ENCODE results near the gene LYRM4. TPM values are rescaled to one million over a fixed set of nuclear protein-coding genes. Genes with fewer than 3 reads are reported as not detected.

LYRM4 gene
- total RNA-seq: 30.3 and 30.4 TPM in 2 replicates

- intact Hi-C loops (cut with micrococcal nuclease): loop anchor here (1.0 to 10.0 kb wide), 7 partner anchors 20 to 1236 kb away; partner anchors contain the start of genes CDYL and RPP40
These were observed at the start of gene LYRM4, which contains the start of gene FARS2 for GRCh38 chr6:5260661-5261544. Gene LYRM4 (minus strand): TSS chr6:5260950. CDS start chr6:5260733, 217 bp downstream. Gene FARS2 (plus strand): TSS chr6:5261513.

- intact Hi-C loops (cut with micrococcal nuclease): no loop called here
These were observed 47.3 kb upstream of the LYRM4 start for GRCh38 chr6:5308066-5308465.

GRCh38 chr6:5307058-5307457 lies 46.3 kb upstream of the LYRM4 start:
- intact Hi-C loops (cut with micrococcal nuclease): no loop called here

GRCh38 chr6:5305968-5306626 lies 45.3 kb upstream of the LYRM4 start:
- intact Hi-C loops (cut with micrococcal nuclease): no loop called here

- intact Hi-C loops (cut with micrococcal nuclease): loop anchor here (1.0 to 2.0 kb wide), 4 partner anchors 23 to 160 kb away; partner anchors contain the start of genes FARS2 and LYRM4
These were observed 42.9 kb upstream of the LYRM4 start for GRCh38 chr6:5303682-5304081.

GRCh38 chr6:5302995-5303622 lies 42.4 kb upstream of the LYRM4 start:
- intact Hi-C loops (cut with micrococcal nuclease): loop anchor here (1.0 to 2.0 kb wide), 4 partner anchors 22 to 160 kb away; partner anchors contain the start of genes FARS2 and LYRM4

- intact Hi-C loops (cut with micrococcal nuclease): loop anchor here (2.0 kb wide), 2 partner anchors 22 to 42 kb away; partner anchors contain the start of genes FARS2 and LYRM4
These were observed 41.6 kb upstream of the LYRM4 start for GRCh38 chr6:5302220-5302946.

- intact Hi-C loops (cut with micrococcal nuclease): no loop called here
These were observed 39.5 kb upstream of the LYRM4 start for GRCh38 chr6:5300206-5300764.

- intact Hi-C loops (cut with micrococcal nuclease): no loop called here
These were observed 34.9 kb upstream of the LYRM4 start for GRCh38 chr6:5295623-5296022.

GRCh38 chr6:5294392-5295211 lies 33.9 kb upstream of the LYRM4 start:
- intact Hi-C loops (cut with micrococcal nuclease): no loop called here

GRCh38 chr6:5293692-5294091 lies 32.9 kb upstream of the LYRM4 start:
- intact Hi-C loops (cut with micrococcal nuclease): no loop called here

GRCh38 chr6:5292154-5292553 lies 31.4 kb upstream of the LYRM4 start:
- intact Hi-C loops (cut with micrococcal nuclease): no loop called here

- intact Hi-C loops (cut with micrococcal nuclease): no loop called here
These were observed 29.8 kb upstream of the LYRM4 start for GRCh38 chr6:5290500-5290899.

GRCh38 chr6:5290097-5290496 lies 29.3 kb upstream of the LYRM4 start:
- intact Hi-C loops (cut with micrococcal nuclease): no loop called here

GRCh38 chr6:5287966-5288297 lies 27.2 kb upstream of the LYRM4 start:
- intact Hi-C loops (cut with micrococcal nuclease): no loop called here

- intact Hi-C loops (cut with micrococcal nuclease): no loop called here
These were observed 26.6 kb upstream of the LYRM4 start for GRCh38 chr6:5287205-5287965.

- intact Hi-C loops (cut with micrococcal nuclease): no loop called here
These were observed 26.0 kb upstream of the LYRM4 start for GRCh38 chr6:5286780-5287179.

GRCh38 chr6:5285526-5285925 lies 24.8 kb upstream of the LYRM4 start:
- intact Hi-C loops (cut with micrococcal nuclease): no loop called here

- intact Hi-C loops (cut with micrococcal nuclease): no loop called here
These were observed 24.3 kb upstream of the LYRM4 start for GRCh38 chr6:5285081-5285480.
